HEK293T (cell line): ENCODE measurements around the gene MICU1.
A peak's percentile ranks its signal among the peaks of the same experiment; 100 is the strongest.
"Not testable (repeated sequence)": the region's sequence is repeated elsewhere in the genome, so short reads cannot be mapped to it uniquely, and the experiment has no call there.

Source experiments
- CTCF ChIA-PET: fragments of 350-600 bp; formaldehyde crosslinking; extraction: SDS; loops from one replicate; lab custom pipeline; 2021; ENCODE audit warnings: antibody characterized with exemption, inconsistent platforms; lab: Yijun Ruan, JAX
- POLR2A ChIA-PET: fragments of 350-600 bp; formaldehyde crosslinking; extraction: SDS; loops from one replicate; lab custom pipeline; 2020; ENCODE audit warnings: antibody characterized with exemption, inconsistent platforms; lab: Yijun Ruan, JAX
- DNase-seq: peaks from one replicate; pipeline ENCODE4 v3.0.0; 2012; ENCODE audit warnings: mixed read lengths; ENCODE audit errors: extremely low spot score
- ARNT ChIP-seq: fragments of 450-650 bp; IDR thresholded peaks from 2 replicates; pipeline ENCODE4 v1.6.1; 2017; ENCODE audit warnings: mild to moderate bottlenecking
- BHLHE40 ChIP-seq: fragments of 450-650 bp; IDR thresholded peaks from 2 replicates; pipeline ENCODE4 v1.6.1; 2016; ENCODE audit warnings: mild to moderate bottlenecking, moderate library complexity, borderline replicate concordance
- CTBP1 ChIP-seq: fragments of 450-650 bp; IDR thresholded peaks from 2 replicates; pipeline ENCODE4 v1.6.1; 2016; ENCODE audit warnings: borderline replicate concordance
- ELF4 ChIP-seq: fragments of 450-650 bp; IDR thresholded peaks from 2 replicates; pipeline ENCODE4 v1.6.1; 2017; ENCODE audit warnings: antibody characterized with exemption
- FOXK2 ChIP-seq: fragments of 450-650 bp; IDR thresholded peaks from 2 replicates; pipeline ENCODE4 v1.6.1; 2016; ENCODE audit warnings: mild to moderate bottlenecking
- HDGF ChIP-seq: fragments of 450-650 bp; IDR thresholded peaks from 2 replicates; pipeline ENCODE4 v1.6.1; 2017; ENCODE audit warnings: antibody characterized with exemption, borderline replicate concordance
- L3MBTL2 ChIP-seq: fragments of 450-650 bp; conservative IDR thresholded peaks from 2 replicates; pipeline ENCODE4 v1.6.1; 2016; ENCODE audit warnings: mild to moderate bottlenecking
- LEF1 ChIP-seq: fragments of 450-650 bp; IDR thresholded peaks from 2 replicates; pipeline ENCODE4 v1.6.1; 2017; ENCODE audit warnings: mild to moderate bottlenecking, borderline replicate concordance
- NFRKB ChIP-seq: fragments of 450-650 bp; IDR thresholded peaks from 2 replicates; pipeline ENCODE4 v1.6.1; 2016; ENCODE audit warnings: mild to moderate bottlenecking, moderate library complexity
- PKNOX1 ChIP-seq: fragments of 450-650 bp; IDR thresholded peaks from 2 replicates; pipeline ENCODE4 v1.6.1; 2016
- SP1 ChIP-seq: fragments of 450-650 bp; IDR thresholded peaks from 2 replicates; pipeline ENCODE4 v1.6.1; 2017
- SUZ12 ChIP-seq: fragments of 450-650 bp; IDR thresholded peaks from 2 replicates; pipeline ENCODE4 v1.6.1; 2016; ENCODE audit warnings: mild to moderate bottlenecking
- TARDBP ChIP-seq: fragments of 450-650 bp; IDR thresholded peaks from 2 replicates; pipeline ENCODE4 v1.6.1; 2016
- ZNF384 ChIP-seq: fragments of 450-650 bp; IDR thresholded peaks from 2 replicates; pipeline ENCODE4 v1.6.1; 2016

MICU1 gene

DNA sequence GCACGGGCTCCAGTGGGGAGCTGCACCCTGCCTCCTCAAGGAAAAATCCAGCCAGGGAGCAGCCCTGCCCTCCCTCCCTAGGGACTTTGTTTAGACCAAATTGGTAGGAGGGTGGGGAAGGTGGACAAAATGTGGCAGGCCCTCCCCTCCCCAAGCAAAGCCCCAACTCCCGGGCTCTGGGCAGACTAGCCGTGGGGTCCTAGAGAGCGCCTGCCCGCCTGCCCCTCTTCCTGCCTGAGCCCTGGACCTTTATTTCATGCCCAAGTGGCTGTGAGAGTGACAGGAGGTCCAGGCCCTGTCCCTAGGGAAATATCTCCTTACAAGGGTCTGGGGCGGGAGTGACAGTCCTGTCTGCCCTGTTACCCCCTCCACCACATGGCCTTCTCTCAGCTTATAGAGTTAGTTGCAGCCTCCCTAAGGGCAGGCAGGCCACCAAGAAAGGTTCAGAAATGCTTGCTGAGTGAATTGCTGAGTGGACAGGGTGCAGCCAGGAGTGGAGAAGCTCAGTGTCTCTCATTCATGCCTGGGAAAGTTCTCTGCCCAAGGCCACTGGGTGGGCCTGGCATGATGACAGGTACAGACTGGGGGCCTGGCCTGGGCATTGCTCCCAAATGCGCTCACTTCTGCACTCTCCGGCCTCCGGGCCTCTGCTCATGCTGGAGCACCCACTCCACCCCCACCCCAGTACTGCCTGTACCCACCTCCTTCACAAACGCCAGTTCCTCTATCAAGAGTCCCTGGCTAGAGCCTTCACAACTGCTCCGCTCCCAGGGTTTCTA lies 296.4 kb downstream of the MICU1 start:
- no peak for TF ChIP-seq ZNF384
- no peak for TF ChIP-seq NFRKB
- TF ChIP-seq SUZ12 = no peak
- no peak for TF ChIP-seq HDGF
- no peak for TF ChIP-seq TARDBP
- peak; percentile 68; the same call in 1 of the 2 replicates for TF ChIP-seq PKNOX1
- no peak for DNase-seq
- POLR2A ChIA-PET = interaction anchor here (0.6 to 22.3 kb wide), 4 partner anchors 8 to 83 kb away, joined by 3 to 517 read pairs (median 12); partner anchors contain the start of gene DDIT4
- CTCF ChIA-PET = interaction anchor here (0.8 to 2.0 kb wide), 4 partner anchors 8 to 240 kb away, joined by 3 to 11 read pairs (median 3); no protein-coding TSS in a partner anchor

DNA sequence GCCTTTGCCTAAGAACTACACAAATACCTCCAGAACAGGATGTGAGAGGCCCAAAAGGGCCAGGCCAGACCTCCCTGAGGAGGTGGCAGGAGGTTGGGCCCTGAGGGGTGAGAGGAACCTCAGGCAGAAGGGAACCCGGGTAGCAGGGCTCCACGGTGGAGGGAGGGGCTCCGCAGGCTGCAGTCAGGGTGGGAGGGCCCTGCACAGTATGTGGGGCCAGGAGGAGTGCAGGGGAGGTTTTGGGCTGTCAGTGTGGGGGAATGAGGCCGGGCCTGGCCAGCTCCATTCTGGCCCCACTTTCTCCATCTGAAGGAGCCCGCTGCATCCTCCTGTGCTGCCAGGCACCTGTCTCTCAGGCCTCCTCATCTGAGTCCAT lies 297.1 kb downstream of the MICU1 start:
- DNase-seq = no peak
- ChIA-PET CTCF (interaction anchor here (0.8 to 2.0 kb wide), 3 partner anchors 9 to 203 kb away, joined by 3 to 11 read pairs (median 3); no protein-coding TSS in a partner anchor), POLR2A (interaction anchor here (0.6 to 22.3 kb wide), 6 partner anchors 7 to 82 kb away, joined by 3 to 517 read pairs (median 4); partner anchors contain the start of gene DDIT4)
- TF ChIP-seq L3MBTL2 (no peak), TARDBP (no peak), PKNOX1 (no peak), ARNT (no peak), BHLHE40 (no peak), SUZ12 (no peak), SP1 (no peak), ZNF384 (no peak), ELF4 (no peak), FOXK2 (no peak), CTBP1 (no peak), LEF1 (no peak)

DNA sequence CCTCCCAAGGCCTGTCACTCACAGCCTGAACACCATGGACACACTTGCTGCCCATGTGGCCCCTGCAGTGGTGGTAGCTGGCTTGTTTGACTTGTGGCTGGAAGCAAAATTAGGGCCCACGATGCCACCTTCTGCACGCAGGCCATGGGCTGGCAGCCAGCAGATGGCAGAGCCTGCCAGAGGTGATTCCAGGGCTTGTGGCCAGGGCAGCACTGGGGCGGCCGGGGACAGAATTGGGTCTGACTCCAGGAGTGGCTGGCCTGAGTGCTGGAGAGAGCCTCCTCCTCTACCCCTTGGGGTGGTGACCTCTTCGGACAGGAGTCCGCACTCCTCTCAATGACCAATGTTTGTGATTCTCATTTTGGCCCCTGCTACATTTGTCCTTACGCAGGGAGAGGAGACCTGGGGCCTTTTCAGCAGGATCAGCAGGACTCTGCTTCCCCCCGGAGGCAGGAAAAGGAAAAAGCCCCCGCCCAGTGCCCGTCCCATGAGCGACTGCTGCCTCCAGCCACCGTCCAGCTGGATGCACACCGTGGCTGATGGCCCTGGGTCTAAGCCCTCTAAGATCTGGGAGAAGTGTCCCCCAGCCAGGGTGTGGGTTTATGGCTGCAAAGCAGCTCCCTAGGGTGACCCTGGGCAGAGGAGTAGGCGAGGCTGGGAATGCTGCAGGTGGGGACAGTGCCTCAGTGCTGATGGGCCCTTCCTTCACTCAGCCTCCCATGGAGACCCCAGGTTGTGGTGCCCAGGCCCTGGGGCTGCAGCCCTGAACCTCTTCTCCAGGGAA lies 297.6 kb downstream of the MICU1 start:
- peak; percentile 65 for DNase-seq
- TF ChIP-seq ELF4 (no peak), PKNOX1 (peak; percentile 80)
- POLR2A ChIA-PET = interaction anchor here (0.6 to 22.3 kb wide), 8 partner anchors 7 to 82 kb away, joined by 3 to 517 read pairs (median 3); partner anchors contain the start of gene DDIT4
- CTCF ChIA-PET = interaction anchor here (0.7 to 2.0 kb wide), 5 partner anchors 9 to 377 kb away, joined by 3 to 11 read pairs (median 4); no protein-coding TSS in a partner anchor

DNA sequence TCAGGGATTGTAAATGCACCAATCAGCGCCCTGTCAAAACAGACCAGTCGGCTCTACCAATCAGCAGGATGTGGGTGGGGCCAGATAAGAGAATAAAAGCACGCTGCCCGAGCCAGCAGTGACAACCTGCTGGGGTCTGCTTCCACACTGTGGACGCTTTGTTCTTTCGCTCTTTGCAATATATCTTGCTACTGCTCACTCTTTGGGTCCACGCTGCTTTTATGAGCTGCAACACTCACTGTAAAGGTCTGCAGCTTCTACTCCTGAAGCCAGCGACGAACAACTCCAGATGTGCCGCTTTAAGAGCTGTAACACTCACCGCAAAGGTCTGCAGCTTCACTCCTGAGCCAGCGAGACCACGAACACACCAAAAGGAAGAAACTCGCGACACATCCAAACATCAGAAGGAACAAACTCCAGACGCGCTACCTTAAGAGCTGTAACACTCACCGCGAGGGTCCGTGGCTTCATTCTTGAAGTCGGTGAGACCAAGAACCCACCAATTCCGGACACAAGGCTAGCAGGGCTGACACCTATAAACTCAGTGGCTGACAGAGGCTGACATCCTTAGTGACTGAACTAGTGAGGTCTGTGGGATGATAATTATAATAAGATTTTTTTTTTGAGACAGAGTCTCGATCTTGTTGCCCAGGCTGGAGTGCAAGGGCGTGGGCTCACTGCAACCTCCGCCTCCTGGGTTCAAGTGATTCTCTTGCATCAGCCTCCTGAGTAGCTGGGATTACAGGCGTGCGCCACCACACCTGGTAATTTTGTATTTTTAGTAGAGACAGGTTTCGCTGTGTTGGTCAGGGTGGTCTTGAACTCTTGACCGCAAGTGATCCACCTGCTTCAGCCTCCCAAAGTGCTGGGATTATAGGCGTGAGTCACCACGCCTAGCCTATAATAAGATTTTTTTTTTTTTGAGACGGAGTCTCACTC lies 298.9 kb downstream of the MICU1 start:
- CTCF ChIA-PET = interaction anchor here (0.6 to 1.1 kb wide), 5 partner anchors 48 to 424 kb away, joined by 3 to 6 read pairs (median 4); no protein-coding TSS in a partner anchor
- not testable (repeated sequence) for DNase-seq
- POLR2A ChIA-PET = interaction anchor here (0.6 to 22.3 kb wide), 5 partner anchors 18 to 200 kb away, joined by 3 to 517 read pairs (median 3); partner anchors contain the start of gene DDIT4

DNA sequence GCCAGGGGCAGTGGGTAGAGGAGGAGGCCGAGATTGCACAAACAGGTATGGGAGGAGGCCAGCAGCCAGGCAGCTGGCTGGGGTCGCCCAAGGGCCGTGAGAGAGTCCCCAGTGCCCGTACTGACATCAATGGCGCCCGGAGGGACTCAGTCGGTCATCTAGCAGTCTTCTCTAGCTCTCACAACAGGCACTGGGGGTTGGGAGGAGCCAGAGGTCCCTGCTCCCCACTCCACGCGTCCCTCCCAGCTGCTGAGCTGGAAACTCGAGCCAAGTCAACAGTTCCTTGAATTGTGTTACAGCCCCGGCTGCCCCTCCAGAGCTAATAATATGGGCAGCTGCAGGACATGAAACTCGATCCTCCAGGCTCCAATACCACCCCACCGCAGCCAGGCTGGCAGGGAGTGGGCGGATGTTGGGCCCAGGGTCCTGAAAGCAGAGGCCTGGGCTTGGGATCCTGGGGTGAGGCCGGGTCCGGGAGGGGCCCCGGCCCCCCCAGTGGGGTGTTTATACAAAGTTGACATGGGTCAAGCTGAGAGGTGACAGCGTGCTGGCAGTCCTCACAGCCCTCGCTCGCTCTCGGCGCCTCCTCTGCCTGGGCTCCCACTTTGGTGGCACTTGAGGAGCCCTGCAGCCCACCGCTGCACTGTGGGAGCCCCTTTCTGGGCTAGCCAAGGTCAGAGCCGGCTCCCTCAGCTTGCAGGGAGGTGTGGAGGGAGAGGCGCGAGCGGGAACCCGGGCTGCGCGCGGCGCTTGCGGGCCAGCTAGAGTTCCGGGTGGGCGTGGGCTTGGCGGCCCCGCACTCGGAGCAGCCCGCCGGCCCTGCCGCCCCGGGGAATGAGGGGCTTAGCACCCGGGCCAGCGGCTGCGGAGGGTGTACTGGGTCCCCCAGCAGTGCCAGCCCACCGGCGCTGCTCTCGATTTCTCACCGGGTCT lies 300.4 kb downstream of the MICU1 start:
- not testable (repeated sequence) for DNase-seq
- POLR2A ChIA-PET = interaction anchor here (1.1 to 22.3 kb wide), 3 partner anchors 26 to 47 kb away, joined by 3 to 517 read pairs (median 3); partner anchors contain the start of gene DDIT4
- CTCF ChIA-PET = interaction anchor here (0.6 kb wide), 2 partner anchors 72 to 94 kb away, joined by 3 to 4 read pairs; no protein-coding TSS in a partner anchor
